HEK293T (cell line): ENCODE results near the gene DNAJC27.

Source experiments
- CTCF ChIA-PET: fragments of 350-600 bp; formaldehyde crosslinking; extraction: SDS; loops from one replicate; lab custom pipeline; 2021; ENCODE audit warnings: antibody characterized with exemption, inconsistent platforms; lab: Yijun Ruan, JAX
- POLR2A ChIA-PET: fragments of 350-600 bp; formaldehyde crosslinking; extraction: SDS; loops from one replicate; lab custom pipeline; 2020; ENCODE audit warnings: antibody characterized with exemption, inconsistent platforms; lab: Yijun Ruan, JAX
- DNase-seq: peaks from one replicate; pipeline ENCODE4 v3.0.0; 2012; ENCODE audit warnings: mixed read lengths; ENCODE audit errors: extremely low spot score
- ARNT ChIP-seq: fragments of 450-650 bp; IDR thresholded peaks from 2 replicates; pipeline ENCODE4 v1.6.1; 2017; ENCODE audit warnings: mild to moderate bottlenecking
- BHLHE40 ChIP-seq: fragments of 450-650 bp; IDR thresholded peaks from 2 replicates; pipeline ENCODE4 v1.6.1; 2016; ENCODE audit warnings: mild to moderate bottlenecking, moderate library complexity, borderline replicate concordance
- CTBP1 ChIP-seq: fragments of 450-650 bp; IDR thresholded peaks from 2 replicates; pipeline ENCODE4 v1.6.1; 2016; ENCODE audit warnings: borderline replicate concordance
- ELF4 ChIP-seq: fragments of 450-650 bp; IDR thresholded peaks from 2 replicates; pipeline ENCODE4 v1.6.1; 2017; ENCODE audit warnings: antibody characterized with exemption
- FOXA1 ChIP-seq: fragments of 450-650 bp; IDR thresholded peaks from 2 replicates; pipeline ENCODE4 v1.6.1; 2016; ENCODE audit warnings: mild to moderate bottlenecking
- FOXK2 ChIP-seq: fragments of 450-650 bp; IDR thresholded peaks from 2 replicates; pipeline ENCODE4 v1.6.1; 2016; ENCODE audit warnings: mild to moderate bottlenecking
- FOXM1 ChIP-seq: fragments of 450-650 bp; IDR thresholded peaks from 2 replicates; pipeline ENCODE4 v1.6.1; 2017; ENCODE audit warnings: mild to moderate bottlenecking, borderline replicate concordance
- HDGF ChIP-seq: fragments of 450-650 bp; IDR thresholded peaks from 2 replicates; pipeline ENCODE4 v1.6.1; 2017; ENCODE audit warnings: antibody characterized with exemption, borderline replicate concordance
- L3MBTL2 ChIP-seq: fragments of 450-650 bp; conservative IDR thresholded peaks from 2 replicates; pipeline ENCODE4 v1.6.1; 2016; ENCODE audit warnings: mild to moderate bottlenecking
- LEF1 ChIP-seq: fragments of 450-650 bp; IDR thresholded peaks from 2 replicates; pipeline ENCODE4 v1.6.1; 2017; ENCODE audit warnings: mild to moderate bottlenecking, borderline replicate concordance
- NFRKB ChIP-seq: fragments of 450-650 bp; IDR thresholded peaks from 2 replicates; pipeline ENCODE4 v1.6.1; 2016; ENCODE audit warnings: mild to moderate bottlenecking, moderate library complexity
- PKNOX1 ChIP-seq: fragments of 450-650 bp; IDR thresholded peaks from 2 replicates; pipeline ENCODE4 v1.6.1; 2016
- SP1 ChIP-seq: fragments of 450-650 bp; IDR thresholded peaks from 2 replicates; pipeline ENCODE4 v1.6.1; 2017
- SUZ12 ChIP-seq: fragments of 450-650 bp; IDR thresholded peaks from 2 replicates; pipeline ENCODE4 v1.6.1; 2016; ENCODE audit warnings: mild to moderate bottlenecking
- TARDBP ChIP-seq: fragments of 450-650 bp; IDR thresholded peaks from 2 replicates; pipeline ENCODE4 v1.6.1; 2016
- ZNF384 ChIP-seq: fragments of 450-650 bp; IDR thresholded peaks from 2 replicates; pipeline ENCODE4 v1.6.1; 2016

The DNAJC27 gene

GRCh38 chr2:24957976-24958375 is 13.8 kb downstream of the DNAJC27 start:
- no peak for DNase-seq
- ChIA-PET POLR2A (no interaction called here), CTCF (no interaction called here)
- TF ChIP-seq NFRKB: no peak
- no peak for TF ChIP-seq SUZ12
- TF ChIP-seq FOXM1: no peak
- TF ChIP-seq ARNT: no peak
- no peak for TF ChIP-seq CTBP1
- no peak for TF ChIP-seq BHLHE40
- no peak for TF ChIP-seq PKNOX1
- no peak for TF ChIP-seq LEF1
- no peak for TF ChIP-seq ELF4
- TF ChIP-seq FOXK2: no peak
- TF ChIP-seq TARDBP: no peak
- TF ChIP-seq ZNF384: no peak
- TF ChIP-seq L3MBTL2: no peak
- no peak for TF ChIP-seq FOXA1
- TF ChIP-seq HDGF: no peak
- TF ChIP-seq SP1: no peak

- CTCF ChIA-PET: no interaction called here
- POLR2A ChIA-PET: no interaction called here
- no peak for DNase-seq
- TF ChIP-seq BHLHE40 (no peak), FOXA1 (no peak), SP1 (no peak), ELF4 (no peak), L3MBTL2 (no peak), HDGF (no peak), FOXM1 (no peak), CTBP1 (no peak), LEF1 (no peak), ZNF384 (no peak), SUZ12 (no peak), FOXK2 (no peak), NFRKB (no peak), ARNT (no peak)
These were observed 14.5 kb downstream of the DNAJC27 start for GRCh38 chr2:24957221-24957620.

DNA sequence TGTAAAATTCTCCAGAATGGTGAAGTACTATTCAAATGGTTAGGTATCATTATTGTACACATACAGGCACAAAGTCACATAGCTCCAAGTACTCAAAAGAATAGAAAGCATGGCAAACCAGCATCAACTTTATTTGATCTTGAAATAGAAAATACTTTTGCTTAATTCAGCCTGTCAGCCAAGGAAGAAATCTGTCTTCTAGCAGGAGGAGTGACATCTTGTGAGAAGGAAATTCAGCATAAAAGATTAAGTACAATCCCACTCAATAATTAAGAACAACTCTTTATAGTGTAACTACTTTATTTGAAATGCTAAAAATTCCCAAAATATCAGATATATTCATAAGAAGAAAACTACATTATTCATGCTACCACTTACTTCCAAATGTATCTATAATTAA is 15.8 kb downstream of the DNAJC27 start:
- TF ChIP-seq TARDBP: no peak
- TF ChIP-seq HDGF: no peak
- TF ChIP-seq PKNOX1: no peak
- TF ChIP-seq SUZ12: no peak
- TF ChIP-seq FOXM1: no peak
- no peak for TF ChIP-seq FOXA1
- no peak for TF ChIP-seq L3MBTL2
- no peak for TF ChIP-seq ELF4
- no peak for TF ChIP-seq CTBP1
- no peak for TF ChIP-seq BHLHE40
- no peak for TF ChIP-seq SP1
- TF ChIP-seq LEF1: no peak
- TF ChIP-seq NFRKB: no peak
- no peak for DNase-seq
- ChIA-PET POLR2A (no interaction called here), CTCF (no interaction called here)

DNA sequence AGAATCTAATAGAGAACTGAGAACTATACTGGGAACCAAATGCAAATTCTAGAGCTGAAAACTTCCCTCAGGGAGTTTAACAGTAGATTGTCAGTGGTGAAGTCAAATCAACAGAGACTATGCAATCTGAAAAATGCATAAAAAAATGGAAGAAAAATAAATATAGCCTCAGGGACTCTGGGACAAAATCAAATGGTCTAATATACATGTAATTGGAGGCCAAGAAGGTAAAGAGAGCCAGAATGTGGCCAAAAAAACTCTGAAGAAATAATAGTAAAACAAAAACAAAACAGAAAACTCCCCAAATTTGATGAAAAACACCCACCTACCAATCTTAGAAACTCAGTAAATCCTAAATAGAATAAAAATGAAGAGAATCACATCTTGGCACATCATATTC is 16.5 kb downstream of the DNAJC27 start:
- ChIA-PET POLR2A (no interaction called here), CTCF (no interaction called here)
- no peak for DNase-seq
- TF ChIP-seq TARDBP (no peak), HDGF (no peak), FOXK2 (no peak), ZNF384 (no peak)

- ChIA-PET POLR2A (no interaction called here), CTCF (no interaction called here)
- no peak for TF ChIP-seq SUZ12
- no peak for TF ChIP-seq TARDBP
- no peak for TF ChIP-seq CTBP1
- TF ChIP-seq L3MBTL2: no peak
- no peak for TF ChIP-seq HDGF
- no peak for TF ChIP-seq ARNT
- no peak for TF ChIP-seq FOXK2
- no peak for TF ChIP-seq NFRKB
- TF ChIP-seq BHLHE40: no peak
- no peak for TF ChIP-seq ZNF384
- no peak for TF ChIP-seq ELF4
- no peak for TF ChIP-seq PKNOX1
- TF ChIP-seq LEF1: no peak
- no peak for TF ChIP-seq FOXM1
- no peak for TF ChIP-seq SP1
- no peak for TF ChIP-seq FOXA1
- no peak for DNase-seq
These were observed 21.7 kb downstream of the DNAJC27 start for GRCh38 chr2:24950102-24950501.

DNA sequence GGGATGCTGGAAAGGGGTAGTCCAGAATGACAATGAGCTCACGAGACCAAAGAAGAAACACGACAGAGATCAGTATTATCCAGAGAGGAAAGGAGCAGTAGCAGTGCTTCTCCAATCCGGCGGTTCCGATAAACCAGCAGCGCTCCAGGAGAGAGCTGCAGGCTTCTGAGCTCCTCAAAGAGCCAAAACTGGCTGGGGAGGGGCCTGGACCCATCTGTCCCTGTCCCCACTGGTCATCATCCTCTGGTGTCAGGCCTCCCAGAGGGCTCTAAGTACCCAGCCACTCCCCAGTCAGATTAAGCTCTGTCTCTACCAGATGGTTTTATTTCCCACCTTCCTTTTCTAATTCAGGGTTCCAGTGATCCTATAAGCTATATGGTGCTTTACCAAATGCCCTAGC is 23.2 kb downstream of the DNAJC27 start:
- TF ChIP-seq BHLHE40 (no peak), L3MBTL2 (no peak), SUZ12 (no peak)
- ChIA-PET CTCF (interaction anchor here (0.7 kb wide), 1 partner anchor 1124 kb away, joined by 4 read pairs; no protein-coding TSS in a partner anchor), POLR2A (no interaction called here)
- DNase-seq: no peak
